Measurements from ENCODE around the gene CEP131. TPM values are rescaled to one million over a fixed set of nuclear protein-coding genes. Genes with fewer than 3 reads are reported as not detected.

Gene CEP131
- total RNA-seq, 4 donors from 2014 or later: 9.2 to 35.0 (median 20.9) TPM

- no peak for DNase-seq (ENCODE audit: low spot score in 2 of 2)
- H3K27me3 ChIP-seq: no peaks in the 10 kb centered on the region
- H3K36me3 ChIP-seq: peaks cover 0 to 96% (median 30%) of the 10 kb centered on the region in 3 donors
- H3K4me3 ChIP-seq: no peak overlapping the region
- WGBS, 2 donors: 95 to 96% methylated on average over 12 to 22 of the region's 22 CpGs
- no peaks in the 10 kb centered on the region for H3K4me1 ChIP-seq
- TF ChIP-seq POLR2A (IDR thresholded peaks at IDR 0.05) (no peak), EP300 (IDR thresholded peaks at IDR 0.05) (no peak), CTCF (IDR thresholded peaks at IDR 0.05) (no peak)
- H3K27ac ChIP-seq: no peak overlapping the region
- H3K9me3 ChIP-seq: no peaks in the 10 kb centered on the region
Observed at GRCh38 chr17:81265576-81265975, 42.8 kb upstream of the CEP131 start.

- H3K4me1 ChIP-seq: no peaks in the 10 kb centered on the region
- no peaks in the 10 kb centered on the region for H3K27me3 ChIP-seq
- no peak overlapping the region for H3K4me3 ChIP-seq
- peaks cover 0 to 96% (median 31%) of the 10 kb centered on the region in 3 donors for H3K36me3 ChIP-seq
- H3K27ac ChIP-seq: no peak overlapping the region
- no peak for DNase-seq (ENCODE audit: low spot score in 2 of 2)
- TF ChIP-seq POLR2A (IDR thresholded peaks at IDR 0.05) (no peak), EP300 (IDR thresholded peaks at IDR 0.05) (no peak), CTCF (IDR thresholded peaks at IDR 0.05) (no peak)
- no peaks in the 10 kb centered on the region for H3K9me3 ChIP-seq
- 87 to 91% methylated on average over 9 to 12 of the region's 12 CpGs for WGBS, 2 donors
Observed at GRCh38 chr17:81264640-81265039, 41.9 kb upstream of the CEP131 start.

- no peak overlapping the region for H3K27ac ChIP-seq
- TF ChIP-seq POLR2A (IDR thresholded peaks at IDR 0.05) (no peak), CTCF (IDR thresholded peaks at IDR 0.05) (no peak), EP300 (IDR thresholded peaks at IDR 0.05) (no peak)
- DNase-seq (ENCODE audit: low spot score in 2 of 2): no peak
- H3K4me3 ChIP-seq: no peak overlapping the region
- H3K9me3 ChIP-seq: no peaks in the 10 kb centered on the region
- WGBS, 2 donors: 90 to 100% methylated on average over 14 to 40 of the region's 40 CpGs
- H3K36me3 ChIP-seq: peaks cover 0 to 96% (median 38%) of the 10 kb centered on the region in 3 donors
- H3K27me3 ChIP-seq: no peaks in the 10 kb centered on the region
- no peaks in the 10 kb centered on the region for H3K4me1 ChIP-seq
Observed at GRCh38 chr17:81263371-81264181, 40.8 kb upstream of the CEP131 start.

GRCh38 chr17:81261582-81262336 lies 39.0 kb upstream of the CEP131 start:
- whole genome bisulfite sequencing, 2 donors: 77 to 84% methylated on average over 35 to 36 of the region's 36 CpGs

More at GRCh38 chr17:81261582-81262336, 39.0 kb upstream of the CEP131 start:
- no peaks in the 10 kb centered on the region for H3K4me1 ChIP-seq
- DNase-seq (ENCODE audit: low spot score in 2 of 2): no peak
- H3K27me3 ChIP-seq: no peaks in the 10 kb centered on the region
- H3K27ac ChIP-seq: no peak overlapping the region
- TF ChIP-seq EP300 (IDR thresholded peaks at IDR 0.05) (no peak), CTCF (IDR thresholded peaks at IDR 0.05) (no peak), POLR2A (IDR thresholded peaks at IDR 0.05) (no peak)
- no peak overlapping the region for H3K4me3 ChIP-seq
- H3K9me3 ChIP-seq: no peaks in the 10 kb centered on the region
- peaks cover 0 to 99% (median 38%) of the 10 kb centered on the region in 3 donors for H3K36me3 ChIP-seq

Data from tibial nerve (tissue), 4 donors.